ENCODE results near the gene EDNRB.
"Not testable (repeated sequence)": the region's sequence is repeated elsewhere in the genome, so short reads cannot be mapped to it uniquely, and the experiment has no call there.

Gene EDNRB

GRCh38 chr13:77918391-77919245 lies at the start of gene EDNRB:
EDNRB (minus strand) TSS chr13:77918831; CDS start chr13:77918573, 258 bp downstream.
- DNase-seq (ENCODE audit: low read depth in 3 of 3) = no peak

GRCh38 chr13:77966671-77967070 lies 48.0 kb upstream of the EDNRB start:
- no peak for DNase-seq (ENCODE audit: low read depth in 3 of 3)

GRCh38 chr13:77952737-77953136 lies 34.1 kb upstream of the EDNRB start:
- no peak for DNase-seq (ENCODE audit: low read depth in 3 of 3)

DNA sequence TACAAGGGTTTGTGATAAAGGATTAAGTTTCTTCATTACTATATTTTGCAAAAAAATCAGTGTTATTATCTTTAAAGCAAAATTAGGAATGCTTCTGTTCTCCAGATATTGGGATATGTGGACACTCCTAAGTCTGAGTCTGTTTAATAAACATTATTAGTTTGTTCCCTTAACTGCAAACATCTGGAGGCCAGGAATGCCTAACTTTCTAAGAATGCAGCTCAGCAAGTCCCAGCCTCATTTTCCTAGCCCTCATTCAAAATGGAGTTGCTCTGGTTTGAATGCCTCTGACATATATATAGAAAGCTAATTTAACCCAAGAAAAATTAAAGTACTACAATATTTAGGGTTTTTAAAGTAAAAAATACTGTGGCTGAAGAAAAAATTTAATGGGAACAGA lies 33.6 kb upstream of the EDNRB start:
- no peak for DNase-seq (ENCODE audit: low read depth in 3 of 3)

DNA sequence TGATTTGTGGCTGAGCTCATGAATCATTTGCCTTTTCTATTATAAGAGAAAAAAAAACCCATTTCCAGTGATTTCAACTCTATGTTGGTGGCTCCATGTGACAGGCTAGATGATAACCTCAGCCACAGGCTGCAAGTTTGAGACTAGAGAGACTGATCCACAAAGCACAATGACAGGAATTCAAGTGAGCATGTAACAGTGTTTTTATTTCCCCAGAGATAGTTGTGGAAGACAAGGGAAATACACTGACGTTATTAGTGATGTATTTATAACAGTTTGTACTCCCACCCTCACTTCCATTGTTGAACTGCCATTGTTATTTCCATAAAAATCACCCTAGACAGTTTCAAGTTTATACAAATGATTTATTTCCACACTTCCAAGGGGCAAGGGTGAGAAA lies 27.9 kb upstream of the EDNRB start:
- DNase-seq (ENCODE audit: low read depth in 3 of 3) = no peak

- not testable (repeated sequence) for DNase-seq (ENCODE audit: low read depth in 3 of 3)
These were observed 16.4 kb upstream of the EDNRB start for GRCh38 chr13:77935063-77935462.

DNA sequence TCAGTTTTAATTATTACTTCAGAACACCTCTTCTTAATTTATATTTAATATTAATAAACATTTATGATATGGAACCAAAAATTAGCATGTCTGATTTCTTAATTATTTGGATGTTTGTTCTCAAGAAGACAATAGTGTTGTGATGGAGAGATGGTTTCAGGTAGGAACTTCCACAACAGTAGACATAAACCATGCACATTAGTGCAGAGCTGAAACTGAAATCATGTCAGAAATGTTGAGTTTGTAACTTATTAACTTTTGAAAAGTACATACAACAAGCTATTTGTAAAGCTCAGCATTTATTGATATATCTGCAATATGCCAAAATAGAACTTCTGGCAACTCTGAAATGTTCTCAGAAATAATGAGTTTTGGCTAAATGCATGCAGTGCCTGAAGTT lies 11.8 kb upstream of the EDNRB start:
- no peak for DNase-seq (ENCODE audit: low read depth in 3 of 3)

GRCh38 chr13:77928909-77929308 lies 10.3 kb upstream of the EDNRB start:
- no peak for DNase-seq (ENCODE audit: low read depth in 3 of 3)

GRCh38 chr13:77925616-77926015 lies 7.0 kb upstream of the EDNRB start:
- DNase-seq (ENCODE audit: low read depth in 3 of 3) = no peak

DNA sequence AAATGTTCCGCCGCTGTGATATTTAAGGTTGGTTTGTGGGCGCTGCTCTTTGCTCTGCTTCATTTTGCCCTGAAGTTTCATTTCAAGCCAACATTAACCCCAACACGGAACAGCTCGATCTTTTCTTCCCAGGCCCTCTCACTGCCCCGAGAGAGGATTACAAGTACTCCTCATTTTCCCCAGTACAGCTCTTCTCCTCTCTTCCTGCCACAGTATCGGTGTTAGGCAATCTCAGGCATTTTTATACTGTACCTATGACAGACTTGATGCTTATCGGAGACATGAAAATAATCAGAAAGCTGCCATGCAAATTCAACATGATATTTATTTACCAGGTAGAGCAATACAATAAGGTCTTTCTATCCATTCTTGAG lies 1.3 kb upstream of the EDNRB start:
- no peak for DNase-seq (ENCODE audit: low read depth in 3 of 3)

GRCh38 chr13:77919246-77919920 lies 752 bp upstream of the EDNRB start:
- no peak for DNase-seq (ENCODE audit: low read depth in 3 of 3)

- no peak for DNase-seq (ENCODE audit: low read depth in 3 of 3)
These were observed 2.1 kb downstream of the EDNRB start for GRCh38 chr13:77916488-77916887.

- DNase-seq (ENCODE audit: low read depth in 3 of 3) = no peak
These were observed 2.9 kb downstream of the EDNRB start for GRCh38 chr13:77915686-77916085.

- no peak for DNase-seq (ENCODE audit: low read depth in 3 of 3)
These were observed 5.6 kb downstream of the EDNRB start for GRCh38 chr13:77913003-77913402.

DNA sequence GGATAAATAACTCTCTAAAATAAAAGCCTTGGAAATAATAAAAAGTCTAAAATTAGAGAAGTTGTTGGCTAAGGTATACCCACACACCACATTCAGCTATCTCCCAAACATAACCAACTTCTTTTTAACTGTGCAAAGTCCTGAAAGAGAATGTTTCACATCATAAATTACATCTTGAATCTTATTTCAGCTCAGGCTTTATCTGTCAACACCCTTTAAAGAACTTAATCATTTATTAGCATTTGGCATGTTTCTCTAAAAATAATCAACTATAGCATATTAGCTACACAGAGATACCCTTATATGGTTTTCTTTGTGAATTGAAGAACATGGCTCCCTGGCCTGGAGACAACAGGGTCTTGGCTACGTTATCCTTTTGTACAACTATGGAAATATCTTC lies 6.9 kb downstream of the EDNRB start:
- DNase-seq (ENCODE audit: low read depth in 3 of 3) = no peak

GRCh38 chr13:77909827-77910226 lies 8.8 kb downstream of the EDNRB start:
- DNase-seq (ENCODE audit: low read depth in 3 of 3) = no peak

DNA sequence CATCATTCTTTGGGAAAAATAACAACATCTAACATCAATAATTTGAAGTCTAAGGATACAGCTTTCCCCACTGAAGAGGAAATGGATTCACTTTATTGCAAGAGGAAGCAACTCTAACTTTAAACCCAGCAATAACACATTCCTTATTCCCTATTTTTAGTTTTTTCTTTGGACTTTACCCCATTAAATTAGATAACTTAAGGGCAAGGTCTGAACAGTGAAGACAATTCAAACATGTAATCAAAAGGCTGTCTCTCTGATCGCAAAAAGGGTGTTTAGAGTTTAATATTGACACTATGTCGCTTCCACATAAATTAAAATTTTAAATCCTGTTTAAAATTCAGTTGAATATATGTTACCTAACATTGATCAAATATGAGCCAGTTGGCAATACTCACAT lies 10.1 kb downstream of the EDNRB start:
- DNase-seq (ENCODE audit: low read depth in 3 of 3) = no peak

DNA sequence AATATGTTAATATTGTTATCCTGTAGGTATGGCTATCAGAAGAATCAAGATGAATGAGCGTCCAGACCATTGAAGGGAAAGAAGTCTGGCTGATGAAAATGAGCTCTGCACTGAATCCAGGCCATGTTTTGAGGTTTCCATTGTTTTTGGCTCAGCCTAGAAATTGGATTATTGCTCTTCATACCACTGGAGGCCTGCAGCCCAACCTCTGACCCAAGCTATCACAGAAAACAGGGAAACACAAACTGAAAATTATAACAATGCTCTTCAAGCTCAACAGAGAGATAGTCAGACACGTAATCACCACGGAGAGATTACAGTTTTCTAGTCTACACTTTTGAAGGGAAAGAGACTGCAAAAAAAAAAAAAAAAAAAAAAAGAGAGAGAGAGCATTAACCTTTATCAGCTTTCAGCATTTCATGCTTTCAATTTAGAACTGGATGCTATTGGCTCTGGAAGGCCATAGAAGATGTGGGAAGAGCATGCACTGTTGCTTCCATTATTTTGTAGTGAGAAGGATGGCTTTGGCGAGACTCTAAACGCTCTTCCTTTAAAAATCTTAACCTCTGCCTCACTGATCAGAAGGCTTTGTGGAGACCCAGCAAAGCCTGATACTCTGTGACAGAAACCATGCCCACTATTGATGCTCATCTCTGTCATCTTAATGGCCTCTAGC lies 10.8 kb downstream of the EDNRB start:
- DNase-seq (ENCODE audit: low read depth in 3 of 3) = no peak

DNA sequence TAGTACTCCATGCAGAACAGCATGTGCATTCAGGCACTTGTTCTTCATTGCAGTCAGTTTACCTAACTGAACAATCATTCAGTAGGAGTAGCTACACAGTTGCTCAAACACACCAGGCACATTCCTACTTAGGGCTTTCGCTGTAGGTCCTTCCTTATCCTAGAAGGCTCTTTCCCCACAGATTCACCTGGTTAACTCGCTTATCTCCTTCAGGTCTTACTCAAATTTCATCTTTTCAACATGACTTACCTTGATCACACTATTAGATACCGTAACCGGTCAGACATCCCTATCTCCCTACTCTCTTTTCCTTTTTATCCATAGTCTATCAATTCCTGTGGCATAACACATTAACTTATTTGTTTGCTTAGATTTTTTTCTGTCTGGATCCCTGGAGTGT lies 14.6 kb downstream of the EDNRB start:
- DNase-seq (ENCODE audit: low read depth in 3 of 3) = no peak

GRCh38 chr13:77903435-77903834 lies 15.2 kb downstream of the EDNRB start:
- no peak for DNase-seq (ENCODE audit: low read depth in 3 of 3)

DNA sequence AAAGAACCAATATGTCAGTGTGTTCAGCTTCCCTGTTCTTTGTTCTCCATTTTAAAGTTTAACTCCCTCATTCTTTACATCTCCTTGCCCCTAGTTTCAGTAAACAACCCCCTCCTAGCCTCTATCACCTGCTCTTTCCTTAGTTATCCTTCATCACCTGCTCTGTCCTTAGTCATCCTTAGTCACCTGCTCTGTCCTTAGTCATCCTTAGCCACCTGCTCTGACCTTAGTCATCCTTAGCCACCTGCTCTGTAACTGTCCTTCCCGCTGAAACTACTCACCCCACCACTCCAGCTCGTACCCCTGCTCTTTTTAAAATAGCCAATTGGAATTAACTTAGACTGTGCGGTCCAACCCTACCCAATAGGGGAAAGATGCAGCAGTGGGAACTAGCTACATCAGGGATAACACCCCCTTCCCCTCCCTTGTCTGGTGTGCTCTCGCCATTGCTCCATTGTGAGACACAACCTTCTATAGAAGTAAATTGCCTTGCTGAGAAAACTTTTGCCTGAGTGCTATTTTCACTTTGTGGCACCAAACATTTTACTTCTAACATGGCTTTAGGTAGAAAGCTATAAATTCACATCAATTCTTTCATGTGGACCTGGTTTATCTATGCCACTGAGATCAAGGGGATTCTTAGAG lies 16.2 kb downstream of the EDNRB start:
- DNase-seq (ENCODE audit: low read depth in 3 of 3) = no peak

DNA sequence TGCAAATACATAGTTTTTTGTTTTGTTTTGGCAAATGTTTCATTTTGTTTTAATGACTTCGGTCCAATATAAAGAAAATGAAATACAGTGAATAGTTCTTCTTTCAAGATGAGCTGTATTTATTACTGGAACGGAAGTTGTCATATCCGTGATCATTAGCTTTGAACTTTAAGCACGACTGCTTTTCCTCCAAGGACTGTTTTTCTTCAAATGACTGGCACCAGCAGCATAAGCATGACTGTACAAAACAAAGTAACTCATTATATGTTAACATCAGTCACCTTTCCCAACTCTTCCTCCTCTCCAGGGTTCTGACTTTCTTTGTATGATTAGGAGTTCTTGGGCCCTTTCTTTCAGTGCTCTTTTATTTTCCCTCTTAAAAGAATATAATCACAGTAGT lies 20.5 kb downstream of the EDNRB start:
- no peak for DNase-seq (ENCODE audit: low read depth in 3 of 3)

Data from stimulated activated CD4-positive, alpha-beta T cell treated with anti-CD3 and anti-CD28 coated beads, TNF-alpha, amount 100 ng/mL, for 4 hours (primary cell).